Cardiac atrium fibroblast (primary cell): ENCODE results near the gene TNPO2. TPM values are rescaled to one million over a fixed set of nuclear protein-coding genes. Genes with fewer than 3 reads are reported as not detected.

Experiments used
- total RNA-seq: library from RNA; depleted of rRNA; stranded (reverse); fragments of >200 nt; gene quantifications from 2 replicates; pipeline ENCODE4 v1.2.3, GENCODE V29; 2015

Gene TNPO2
- total RNA-seq: 29.5 and 37.2 TPM in 2 replicates

DNA sequence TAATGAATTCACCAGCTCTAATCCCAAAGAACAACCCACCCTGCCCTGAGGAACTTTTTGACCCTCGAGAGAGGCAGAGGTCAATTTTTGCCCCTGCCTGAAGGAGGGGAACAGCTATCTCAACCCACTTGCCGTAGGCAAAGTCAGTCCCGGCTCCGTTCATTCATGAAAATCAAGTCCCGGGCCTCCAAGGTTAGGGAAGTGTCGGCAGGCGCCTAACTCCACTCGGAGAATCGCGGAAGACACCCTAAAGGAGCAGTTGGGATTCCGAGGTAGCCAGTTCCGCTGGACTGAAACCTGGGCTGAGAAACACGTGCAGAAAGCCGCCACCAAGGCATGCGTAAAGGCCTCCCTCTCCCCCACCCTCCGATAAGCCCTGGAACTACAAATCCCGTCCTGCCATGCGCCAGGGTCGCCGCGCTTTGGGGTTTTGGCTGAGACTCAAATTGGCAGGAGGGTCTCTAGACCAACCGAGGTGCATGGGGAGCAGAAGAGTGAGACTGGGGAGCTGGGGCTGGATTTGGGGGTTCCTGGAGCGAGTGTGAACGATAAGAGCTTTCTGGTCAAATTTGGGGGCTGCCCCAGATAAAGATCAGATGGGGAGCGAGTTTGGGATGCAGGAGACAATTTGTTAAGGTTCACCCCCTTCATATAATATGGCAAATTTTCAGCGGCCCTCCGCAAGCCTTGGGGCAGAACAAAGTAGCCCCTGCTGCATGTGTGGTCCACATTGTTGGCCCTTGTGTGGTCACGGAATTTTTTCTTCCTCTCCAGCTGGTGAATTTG, at the start of gene TNPO2:
TSS of gene TNPO2 (minus strand) at position 292 of the 786 bp plus-strand sequence. CDS start 2,955 bp downstream, outside the sequence.

DNA sequence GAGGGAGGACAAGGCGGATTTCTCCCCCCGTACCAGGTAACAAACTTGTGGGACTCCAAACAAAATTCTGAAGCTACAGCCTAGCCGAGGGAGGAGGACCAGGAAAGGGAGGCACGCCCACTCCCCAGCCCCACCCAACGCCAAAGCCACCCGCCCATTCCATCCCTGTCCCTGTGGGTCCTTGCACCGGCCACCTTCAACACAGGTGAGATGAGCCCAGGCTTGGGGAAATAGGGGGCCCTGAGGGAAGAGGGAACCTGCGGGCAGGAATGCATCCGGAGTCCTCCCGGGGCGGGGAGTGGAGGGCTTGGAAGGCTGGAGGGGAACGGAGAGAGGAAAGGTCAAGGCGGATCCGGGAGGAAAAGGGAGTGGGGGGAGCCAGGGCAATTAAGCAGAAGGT, 27.9 kb upstream of the TNPO2 start, which contains the start of gene BEST2:
TSS of gene BEST2 (plus strand) at position 157 of the 400 bp plus-strand sequence. CDS start 802 bp downstream, outside the sequence.

DNA sequence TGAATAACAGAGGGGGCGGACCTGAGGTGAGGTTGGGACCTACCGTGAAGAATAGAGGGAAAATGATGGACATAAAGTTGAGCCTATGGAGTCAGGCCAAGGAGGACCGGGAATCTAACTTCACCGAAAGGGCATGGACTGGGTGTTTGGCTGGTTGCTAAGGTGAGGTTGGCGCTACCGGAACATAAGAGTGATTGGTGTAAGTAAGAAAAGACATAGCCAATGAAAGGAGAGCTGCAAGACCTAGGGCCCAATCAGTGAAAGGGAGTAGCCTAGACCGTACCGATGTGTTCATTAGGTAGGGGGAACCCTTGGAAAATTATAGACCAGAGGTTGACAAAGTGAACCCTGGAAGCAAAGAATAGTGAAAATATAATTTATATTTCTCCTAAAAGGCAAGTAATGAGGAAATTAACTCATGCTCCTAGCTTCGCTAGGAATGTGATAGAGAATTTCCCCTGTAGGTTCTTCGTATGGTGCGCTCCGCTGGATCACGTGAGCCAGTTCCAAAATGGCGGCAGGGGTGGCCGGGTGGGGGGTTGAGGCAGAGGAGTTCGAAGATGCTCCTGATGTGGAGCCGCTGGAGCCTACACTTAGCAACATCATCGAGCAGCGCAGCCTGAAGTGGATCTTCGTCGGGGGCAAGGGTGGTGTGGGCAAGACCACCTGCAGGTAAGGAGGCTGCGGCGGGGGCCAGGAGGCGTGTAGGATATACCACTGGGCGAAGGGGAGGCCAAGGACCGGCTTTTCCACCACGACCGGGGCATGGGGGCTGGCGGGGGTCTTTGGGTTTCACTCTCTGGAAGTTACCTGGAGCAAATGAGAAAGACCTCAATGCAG, 13.5 kb upstream of the TNPO2 start, which contains the start of gene GET3:
TSS of gene GET3 (plus strand) at position 503 of the 840 bp plus-strand sequence. CDS start at position 512, 9 bp downstream.

DNA sequence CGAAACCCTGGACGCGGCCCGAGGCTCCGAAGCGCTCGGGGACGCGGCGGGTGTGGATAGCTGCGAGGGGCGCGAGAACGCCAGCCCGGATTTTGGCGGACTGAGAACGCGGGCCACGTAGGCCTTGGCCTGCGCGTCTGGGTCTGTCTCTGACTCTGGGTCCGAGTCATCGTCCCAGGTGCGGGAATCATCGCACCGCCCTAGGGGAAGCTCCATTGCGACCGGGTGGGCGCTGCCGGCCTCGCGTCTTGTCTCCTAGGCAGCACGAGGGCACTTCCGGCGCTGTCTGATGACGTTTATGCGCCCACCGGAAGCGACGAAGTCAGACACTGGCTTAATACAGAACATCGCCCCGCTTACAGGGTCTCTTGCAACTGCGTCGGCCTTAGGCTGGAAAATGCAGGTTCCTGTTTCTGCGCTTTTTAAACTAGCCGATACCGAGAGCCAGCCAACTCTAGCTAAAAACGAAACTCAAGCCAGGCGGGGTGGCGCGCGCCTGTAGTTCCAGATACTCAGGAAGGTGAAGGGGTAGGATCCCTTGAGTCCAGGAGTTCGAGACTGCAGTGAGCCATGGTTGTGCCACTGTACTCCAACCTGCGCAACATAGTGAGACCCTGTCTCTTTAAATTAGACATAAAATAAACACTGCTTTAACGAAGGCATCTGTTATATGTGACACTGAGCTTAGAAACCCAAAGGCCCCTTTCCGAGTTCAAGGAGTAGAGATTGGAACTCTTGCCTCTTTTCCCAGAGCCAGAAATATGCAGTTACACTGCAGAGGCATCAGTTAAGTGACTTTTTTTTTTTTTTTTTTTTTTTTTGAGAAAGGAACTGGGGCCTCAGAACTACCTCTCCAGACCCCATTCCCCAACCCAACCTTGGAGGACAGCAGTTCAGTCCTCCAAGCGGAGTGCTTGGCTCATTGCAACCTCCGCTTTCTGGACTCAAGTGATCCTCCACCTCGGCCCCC, 27.1 kb downstream of the TNPO2 start, which contains the start of gene FBXW9:
TSS of gene FBXW9 (minus strand) at position 266 of the 970 bp plus-strand sequence. CDS start at position 216, 50 bp downstream.

DNA sequence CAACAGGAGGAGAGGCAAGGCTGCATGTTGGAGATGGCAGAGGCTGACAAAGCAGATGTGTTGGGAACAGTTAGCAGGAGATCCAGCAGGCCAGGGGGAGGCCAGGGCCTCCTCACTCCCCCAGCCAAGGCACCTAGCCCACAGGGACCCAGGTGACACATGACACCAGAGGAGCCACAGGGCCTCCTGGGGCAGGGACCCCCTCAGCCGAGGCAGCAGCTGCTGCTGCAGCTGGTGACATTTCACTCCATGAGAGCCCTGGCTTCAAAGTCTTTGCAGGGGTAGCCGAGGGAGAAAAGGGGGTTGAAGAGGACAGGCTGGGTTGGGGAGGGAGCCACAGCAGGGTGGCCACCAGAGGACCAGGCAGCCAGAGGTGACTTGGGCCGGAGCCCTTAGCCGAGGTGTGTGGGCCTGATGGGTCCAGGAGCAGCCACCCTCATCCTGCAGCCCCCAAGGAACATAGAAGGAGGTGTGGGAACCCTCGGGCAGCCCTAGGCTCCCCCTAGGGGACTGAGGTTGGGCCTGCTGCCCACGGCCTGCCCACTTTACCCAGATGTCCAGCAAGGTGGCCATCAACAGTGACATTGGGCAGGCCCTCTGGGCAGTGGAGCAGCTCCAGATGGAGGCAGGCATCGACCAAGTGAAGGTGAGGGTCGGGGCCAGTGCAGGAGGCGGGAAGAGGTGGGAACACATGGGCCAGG, 36.1 kb downstream of the TNPO2 start, which contains the start of gene GNG14:
TSS of gene GNG14 (plus strand) at position 503 of the 701 bp plus-strand sequence. CDS start at position 554, 51 bp downstream.

DNA sequence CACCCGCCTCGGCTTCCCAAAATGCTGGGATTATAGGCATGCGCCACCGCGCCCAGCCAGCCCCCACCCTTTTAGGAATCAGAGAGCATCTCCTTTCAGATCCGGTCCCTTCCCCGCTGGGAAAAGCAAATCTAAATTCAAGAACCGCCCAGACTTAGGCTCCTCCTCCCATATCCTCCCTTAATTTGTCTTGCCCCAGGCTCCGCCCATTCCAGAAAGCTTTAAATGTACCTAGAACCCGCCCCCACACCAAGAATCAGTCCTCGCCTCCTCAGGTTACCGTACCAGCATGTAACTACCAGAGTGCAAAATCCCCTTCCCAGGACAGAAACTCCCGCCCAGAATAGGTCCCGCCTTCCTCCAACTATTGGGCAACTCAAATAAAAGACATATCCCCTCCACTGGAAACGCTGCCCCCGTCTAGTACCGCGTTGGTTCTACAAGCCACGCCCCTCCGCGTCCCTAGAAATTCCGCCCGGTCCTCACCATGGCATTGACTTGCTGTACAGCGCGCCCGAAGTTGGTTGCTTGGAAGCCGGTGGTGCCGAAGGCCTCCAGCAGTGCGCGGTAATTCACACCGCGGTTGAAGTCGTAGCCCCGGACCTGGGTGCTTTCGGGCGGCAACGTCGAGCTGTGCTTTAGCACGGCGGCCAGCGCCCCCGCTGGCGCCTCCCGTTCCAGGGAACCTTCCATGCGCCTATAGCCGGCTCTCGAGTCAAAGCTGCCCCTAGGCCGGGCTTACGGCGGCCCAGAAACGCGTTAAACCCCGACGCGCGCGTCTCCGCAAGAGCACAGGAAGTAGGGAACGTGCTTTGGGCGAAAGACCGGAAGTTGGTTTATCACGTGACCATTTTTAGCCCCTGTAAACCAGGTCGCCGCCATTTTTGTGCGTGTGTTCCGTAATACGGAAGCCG, 42.4 kb downstream of the TNPO2 start, which contains the start of gene DHPS:
TSS of gene DHPS (minus strand) at position 807 of the 914 bp plus-strand sequence. CDS start at position 693, 114 bp downstream.

DNA sequence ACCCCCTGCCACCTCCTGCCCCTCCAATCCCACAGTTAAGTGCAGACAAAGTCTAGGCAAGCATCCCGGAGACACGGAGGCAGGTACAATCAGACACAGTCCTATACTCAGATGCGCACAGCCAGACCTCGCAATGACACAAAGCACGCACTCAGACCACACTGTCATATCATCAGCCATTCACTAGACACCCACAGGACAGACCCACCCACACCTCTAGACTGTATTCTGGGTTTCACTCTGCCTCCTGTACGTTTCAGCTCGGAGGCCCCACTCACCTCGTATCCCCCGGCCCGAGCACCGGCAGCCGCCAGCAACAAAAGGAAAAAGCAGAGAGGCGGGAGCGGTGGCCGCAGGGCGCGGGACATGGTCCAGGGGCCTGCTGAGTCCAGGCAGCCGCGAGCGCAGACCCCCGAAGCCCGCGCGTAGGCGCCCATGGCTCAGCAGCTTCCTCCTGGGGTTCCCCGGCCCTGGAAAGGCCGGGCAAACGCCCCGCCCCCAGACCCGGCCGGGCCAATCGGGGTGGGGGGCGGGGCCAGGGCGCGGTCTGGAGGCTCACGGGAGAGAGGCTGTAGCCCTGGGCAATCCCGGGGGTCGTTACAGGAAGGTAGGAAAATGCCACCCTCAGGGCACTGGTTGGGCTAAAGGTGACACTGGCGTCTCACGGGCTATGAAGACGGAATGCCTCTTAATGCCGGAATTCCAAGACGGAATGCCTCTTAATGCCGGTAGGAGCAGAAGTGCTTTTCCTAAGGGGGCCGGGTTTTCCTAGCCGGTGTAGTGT, 57.3 kb downstream of the TNPO2 start, which contains the start of the genes MAN2B1 and WDR83:
TSS of gene MAN2B1 (minus strand) at position 478 of the 784 bp plus-strand sequence. CDS start at position 437, 41 bp downstream.
TSS of gene WDR83 (plus strand) at position 543 of the 784 bp plus-strand sequence. CDS start 2,984 bp downstream, outside the sequence.

Other genes with a start within 250 kb of the TNPO2 start
- gene ZNF709, start 239.1 kb downstream of the TNPO2 start, total RNA-seq: 2.5 and 2.6 TPM in 2 replicates
- gene ZNF564, start 172.4 kb downstream of the TNPO2 start, total RNA-seq: 3.1 and 7.0 TPM in 2 replicates
- 4.7 and 7.1 TPM in 2 replicates for gene ZNF490, start 113.1 kb downstream of the TNPO2 start, total RNA-seq
- gene ZNF791, start 113.0 kb downstream of the TNPO2 start, total RNA-seq: 6.3 and 6.9 TPM in 2 replicates
- gene MAN2B1, start 57.2 kb downstream of the TNPO2 start, total RNA-seq: 75.3 and 96.9 TPM in 2 replicates
- gene WDR83, start 57.1 kb downstream of the TNPO2 start, total RNA-seq: 5.7 and 6.1 TPM in 2 replicates
- gene DHPS, start 42.1 kb downstream of the TNPO2 start, total RNA-seq: 52.3 and 60.5 TPM in 2 replicates
- not detected in 2 replicates for gene GNG14, start 35.9 kb downstream of the TNPO2 start, total RNA-seq
- 7.0 and 10.0 TPM in 2 replicates for gene FBXW9, start 27.3 kb downstream of the TNPO2 start, total RNA-seq
- 307 and 330 TPM in 2 replicates for gene TRIR, start 10.8 kb upstream of the TNPO2 start, total RNA-seq
- gene GET3, start 13.6 kb upstream of the TNPO2 start, total RNA-seq: 62.5 and 74.4 TPM in 2 replicates
- not detected in 2 replicates for gene BEST2, start 27.9 kb upstream of the TNPO2 start, total RNA-seq
- gene HOOK2, start 51.6 kb upstream of the TNPO2 start, total RNA-seq: 11.7 and 22.7 TPM in 2 replicates
- gene JUNB, start 67.6 kb upstream of the TNPO2 start, total RNA-seq: 265 and 362 TPM in 2 replicates
- 292 and 317 TPM in 2 replicates for gene PRDX2, start 77.9 kb upstream of the TNPO2 start, total RNA-seq
- not detected in 2 replicates for gene THSD8, start 78.1 kb upstream of the TNPO2 start, total RNA-seq
- gene RNASEH2A, start 82.7 kb upstream of the TNPO2 start, total RNA-seq: 4.4 and 7.4 TPM in 2 replicates
- not detected in 2 replicates for gene RTBDN, start 110.6 kb upstream of the TNPO2 start, total RNA-seq
- gene MAST1, start 114.6 kb upstream of the TNPO2 start, total RNA-seq: 0.32 TPM in 1 of 2 replicates, not detected in the other
- 38.8 and 48.1 TPM in 2 replicates for gene DNASE2, start 157.5 kb upstream of the TNPO2 start, total RNA-seq
- not detected in 2 replicates for gene KLF1, start 163.3 kb upstream of the TNPO2 start, total RNA-seq
- 48.1 and 54.3 TPM in 2 replicates for gene GCDH, start 167.2 kb upstream of the TNPO2 start, total RNA-seq
- gene SYCE2, start 195.4 kb upstream of the TNPO2 start, total RNA-seq: 0.16 TPM in 1 of 2 replicates, not detected in the other
- 48.0 and 52.2 TPM in 2 replicates for gene FARSA, start 209.8 kb upstream of the TNPO2 start, total RNA-seq
- 1,632 and 1,793 TPM in 2 replicates for gene CALR, start 214.7 kb upstream of the TNPO2 start, total RNA-seq
- 72.2 and 78.1 TPM in 2 replicates for gene RAD23A, start 221.9 kb upstream of the TNPO2 start, total RNA-seq
- gene GADD45GIP1, start 233.3 kb upstream of the TNPO2 start, total RNA-seq: 36.6 and 45.5 TPM in 2 replicates
- not detected in 2 replicates for gene DAND5, start 245.6 kb upstream of the TNPO2 start, total RNA-seq